Fibroblast of lung (primary cell): ENCODE results near the gene INPP5A. TPM values are rescaled to one million over a fixed set of nuclear protein-coding genes. Genes with fewer than 3 reads are reported as not detected.

Experiments used
- DNase-seq, 2 donors: peaks; one replicate each; pipeline versions ENCODE4 v3.0.0 to v3.0.0-alpha.2; 2010; ENCODE audit warnings: low read depth in 2 of 2
- H2AFZ ChIP-seq: 2 replicates; pipeline ENCODE4 v1.5.1; 2012; ENCODE audit warnings: low read length, control low read depth, inconsistent platforms
- H3K27ac ChIP-seq: 2 replicates; pipeline ENCODE4 v1.5.1; 2011; ENCODE audit warnings: low read length, control low read depth; ENCODE audit not compliant: insufficient read depth
- H3K27me3 ChIP-seq: 2 replicates; pipeline ENCODE4 v1.5.1; 2011; ENCODE audit warnings: mild to moderate bottlenecking, low read length; ENCODE audit not compliant: control insufficient read depth, insufficient read depth
- H3K36me3 ChIP-seq: 2 replicates; pipeline ENCODE4 v1.5.1; 2011; ENCODE audit warnings: low read length; ENCODE audit not compliant: control insufficient read depth, insufficient read depth
- H3K4me1 ChIP-seq: 2 replicates; pipeline ENCODE4 v1.5.1; 2011; ENCODE audit warnings: low read length; ENCODE audit not compliant: control insufficient read depth, insufficient read depth; ENCODE audit errors: extremely low read depth
- H3K4me2 ChIP-seq: 2 replicates; pipeline ENCODE4 v1.5.1; 2011; ENCODE audit warnings: low read length, control low read depth; ENCODE audit not compliant: insufficient read depth; ENCODE audit errors: extremely low read depth
- H3K4me3 ChIP-seq, 4 experiments: fragments of 200-600 bp in 1 of 4; sonication (generic) in 1 of 4; replicated peaks in 1 of 4; 2 replicates each; pipeline ENCODE4 v1.5.1; 2011 to 2016; ENCODE audit warnings: low read length in 4 of 4, low read depth in 3 of 4, mild to moderate bottlenecking in 3 of 4, control low read depth in 2 of 4, inconsistent platforms in 1 of 4, mixed read lengths in 1 of 4; ENCODE audit not compliant: insufficient read depth in 1 of 4; ENCODE audit errors: control extremely low read depth in 1 of 4
- H3K79me2 ChIP-seq: 2 replicates; pipeline ENCODE4 v1.5.1; 2012; ENCODE audit warnings: mild to moderate bottlenecking, low read length, inconsistent platforms; ENCODE audit not compliant: control insufficient read depth, insufficient read depth
- H3K9ac ChIP-seq: 2 replicates; pipeline ENCODE4 v1.5.1; 2011; ENCODE audit warnings: mild to moderate bottlenecking, low read length, control low read depth; ENCODE audit not compliant: insufficient read depth
- H3K9me3 ChIP-seq: 2 replicates; pipeline ENCODE4 v1.5.1; 2012; ENCODE audit warnings: low read depth, low read length; ENCODE audit not compliant: control insufficient read depth, insufficient read depth
- H4K20me1 ChIP-seq: 2 replicates; pipeline ENCODE4 v1.5.1; 2011; ENCODE audit warnings: low read length; ENCODE audit not compliant: control insufficient read depth, insufficient read depth; ENCODE audit errors: extremely low read depth
- CTCF ChIP-seq, 2 donors: IDR thresholded peaks in 1 of 2; conservative IDR thresholded peaks in 1 of 2; 1 replicate in 1 of 2; 2 replicates in 1 of 2; pipeline ENCODE4 v1.5.1; 2011 to 2012; ENCODE audit warnings: low read length in 2 of 2, control low read depth in 1 of 2, inconsistent platforms in 1 of 2, low read depth in 1 of 2, mild to moderate bottlenecking in 1 of 2
- EZH2 ChIP-seq: IDR thresholded peaks from 2 replicates; pipeline ENCODE4 v1.5.1; 2012; ENCODE audit warnings: low read length, control low read depth, mild to moderate bottlenecking; ENCODE audit errors: missing control alignments
- polyA plus RNA-seq, 2 donors: library from polyadenylated mRNA; depleted of rRNA in 1 of 2; stranded (reverse) in 1 of 2; unstranded in 1 of 2; fragments of >200 nt; gene quantifications; 2 replicates each; pipeline ENCODE4 v1.2.1, GENCODE V29; 2011 to 2012; ENCODE audit warnings: missing spikeins in 1 of 2
- total RNA-seq: library from RNA; depleted of rRNA; stranded (reverse); fragments of >200 nt; gene quantifications from 2 replicates; pipeline ENCODE4 v1.2.1, GENCODE V29; 2014

Gene INPP5A
- total and polyA plus RNA-seq, 2 donors (not counting 1 experiment from before 2014, with no cell fraction given): 24.6 to 39.9 TPM

GRCh38 chr10:132750936-132751335, 213.3 kb downstream of the INPP5A start:
- Histone ChIP-seq H3K4me3 (no peak overlapping the region), H4K20me1 (no peaks in the 10 kb centered on the region), H3K9me3 (no peaks in the 10 kb centered on the region), H3K4me2 (no peak overlapping the region), H3K4me1 (no peaks in the 10 kb centered on the region), H2AFZ (no peak overlapping the region), H3K9ac (no peak overlapping the region), H3K27ac (no peak overlapping the region), H3K27me3 (no peaks in the 10 kb centered on the region), H3K36me3 (peaks cover under 1% of the 10 kb centered on the region), H3K79me2 (no peaks in the 10 kb centered on the region)
- TF ChIP-seq EZH2 (no peak), CTCF (conservative IDR thresholded peaks at IDR 0.05 in 1 of 2, IDR thresholded peaks at IDR 0.05 in 1 of 2; ENCODE audit: low read depth in 1 of 2, low read length in 2 of 2) (no peak)
- no peak for DNase-seq

- no peak overlapping the region for H3K27ac ChIP-seq
- no peaks in the 10 kb centered on the region for H3K79me2 ChIP-seq
- H4K20me1 ChIP-seq: no peaks in the 10 kb centered on the region
- TF ChIP-seq CTCF (conservative IDR thresholded peaks at IDR 0.05 in 1 of 2, IDR thresholded peaks at IDR 0.05 in 1 of 2; ENCODE audit: low read depth in 1 of 2, low read length in 2 of 2) (no peak), EZH2 (no peak)
- H3K4me3 ChIP-seq: no peak overlapping the region
- H3K9me3 ChIP-seq: no peaks in the 10 kb centered on the region
- DNase-seq: no peak
- H2AFZ ChIP-seq: no peak overlapping the region
- no peaks in the 10 kb centered on the region for H3K4me1 ChIP-seq
- no peak overlapping the region for H3K9ac ChIP-seq
- no peaks in the 10 kb centered on the region for H3K27me3 ChIP-seq
- no peak overlapping the region for H3K4me2 ChIP-seq
- H3K36me3 ChIP-seq: peaks cover 3% of the 10 kb centered on the region
These were observed 214.8 kb downstream of the INPP5A start for GRCh38 chr10:132752378-132752777.

GRCh38 chr10:132752961-132753360, 215.4 kb downstream of the INPP5A start:
- no peaks in the 10 kb centered on the region for H3K79me2 ChIP-seq
- H3K4me3 ChIP-seq: no peak overlapping the region
- H3K27ac ChIP-seq: no peak overlapping the region
- H4K20me1 ChIP-seq: no peaks in the 10 kb centered on the region
- H3K36me3 ChIP-seq: peaks cover 3% of the 10 kb centered on the region
- TF ChIP-seq EZH2: no peak
- TF ChIP-seq CTCF (conservative IDR thresholded peaks at IDR 0.05 in 1 of 2, IDR thresholded peaks at IDR 0.05 in 1 of 2; ENCODE audit: low read depth in 1 of 2, low read length in 2 of 2): no peak
- H3K27me3 ChIP-seq: no peaks in the 10 kb centered on the region
- no peak overlapping the region for H3K4me2 ChIP-seq
- H3K4me1 ChIP-seq: no peaks in the 10 kb centered on the region
- no peak for DNase-seq
- no peaks in the 10 kb centered on the region for H3K9me3 ChIP-seq
- no peak overlapping the region for H2AFZ ChIP-seq
- no peak overlapping the region for H3K9ac ChIP-seq
